K562 (cell line): ENCODE results near the gene DVL3. TPM values are rescaled to one million over a fixed set of nuclear protein-coding genes. Genes with fewer than 3 reads are reported as not detected.

Experiments used
- GATAD2A ChIP-seq: fragments of 450-650 bp; IDR thresholded peaks from 2 replicates; pipeline ENCODE4 v1.6.1; 2017
- NR2C1 ChIP-seq, 2 experiments: fragments of 450-650 bp; IDR thresholded peaks; 2 replicates each; pipeline ENCODE4 v1.6.1; 2017; ENCODE audit warnings: mild to moderate bottlenecking in 2 of 2, antibody characterized with exemption in 1 of 2, inconsistent platforms in 1 of 2, missing compliant biosample characterization in 1 of 2, missing genetic modification characterization in 1 of 2
- TCF3 ChIP-seq: sonication (generic); formaldehyde crosslinking; IDR thresholded peaks from 2 replicates; pipeline ENCODE4 v1.4.0; 2020; ENCODE audit warnings: mild to moderate bottlenecking, missing genetic modification reagents
- TEAD4 ChIP-seq, 2 experiments: sonication (generic) in 1 of 2; formaldehyde crosslinking in 1 of 2; IDR thresholded peaks; 2 replicates each; pipeline versions ENCODE4 v1.6.1 to v1.8.0; 2012 to 2022; ENCODE audit warnings: borderline replicate concordance in 1 of 2, inconsistent platforms in 1 of 2, low read length in 1 of 2, mild to moderate bottlenecking in 1 of 2, missing genetic modification reagents in 1 of 2
- ZNF174 ChIP-seq: fragments of 250-450 bp; sonication (Bioruptor Pico); IDR thresholded peaks from 2 replicates; pipeline ENCODE4 v1.4.0; 2020; ENCODE audit warnings: mild to moderate bottlenecking
- ZNF431 ChIP-seq: sonication (generic); formaldehyde crosslinking; IDR thresholded peaks from 2 replicates; pipeline ENCODE4 v1.8.0; 2022; ENCODE audit warnings: mild to moderate bottlenecking, missing genetic modification reagents
- polyA plus RNA-seq, 8 experiments: library from polyadenylated mRNA; depleted of rRNA in 4 of 8; stranded (reverse) in 5 of 8; unstranded in 3 of 8; fragments of >200 nt; fragmentation: Nextera tagmentation in 2 of 8; fragmentation: Illumina TruSeq in 1 of 8; extraction: Ambion mirVana in 2 of 8; extraction: Trizol in 1 of 8; gene quantifications; 2 replicates each; pipeline versions ENCODE4 v1.2.1 to v1.2.3, GENCODE V29; 2011 to 2014; ENCODE audit warnings: inconsistent platforms in 1 of 8, missing spikeins in 1 of 8
- total RNA-seq, 7 experiments: library from RNA; depleted of rRNA in 6 of 7; stranded (reverse); fragments of >200 nt in 6 of 7; fragmentation: Illumina TruSeq in 2 of 7; extraction: Trizol in 2 of 7; gene quantifications; 2 replicates each; pipeline versions ENCODE4 v1.2.1 to v1.2.3, GENCODE V29; 2011 to 2021; ENCODE audit warnings: low replicate concordance in 1 of 7
- TF ChIP-seq, protein P1 (sequence below): fragments of 450-650 bp; IDR thresholded peaks from 2 replicates; pipeline ENCODE4 v1.6.1; 2016; ENCODE audit warnings: borderline replicate concordance
- TF ChIP-seq, protein P2 (sequence below): fragments of 200-600 bp; sonication (generic); IDR thresholded peaks from one replicate; pipeline ENCODE4 v1.6.1; 2012; ENCODE audit warnings: mild to moderate bottlenecking, low read depth, low read length, inconsistent platforms
- TF ChIP-seq, protein P3 (sequence below): fragments of 250-450 bp; sonication (Bioruptor Pico); IDR thresholded peaks from 2 replicates; pipeline ENCODE4 v1.6.1; 2021; ENCODE audit warnings: mild to moderate bottlenecking

DVL3 gene
- total and polyA plus RNA-seq, 9 of the 15 experiments (the other 6 are each of a cell fraction or from before 2014, with no cell fraction given) = 3.1 to 57.9 (median 20.1) TPM

DNA sequence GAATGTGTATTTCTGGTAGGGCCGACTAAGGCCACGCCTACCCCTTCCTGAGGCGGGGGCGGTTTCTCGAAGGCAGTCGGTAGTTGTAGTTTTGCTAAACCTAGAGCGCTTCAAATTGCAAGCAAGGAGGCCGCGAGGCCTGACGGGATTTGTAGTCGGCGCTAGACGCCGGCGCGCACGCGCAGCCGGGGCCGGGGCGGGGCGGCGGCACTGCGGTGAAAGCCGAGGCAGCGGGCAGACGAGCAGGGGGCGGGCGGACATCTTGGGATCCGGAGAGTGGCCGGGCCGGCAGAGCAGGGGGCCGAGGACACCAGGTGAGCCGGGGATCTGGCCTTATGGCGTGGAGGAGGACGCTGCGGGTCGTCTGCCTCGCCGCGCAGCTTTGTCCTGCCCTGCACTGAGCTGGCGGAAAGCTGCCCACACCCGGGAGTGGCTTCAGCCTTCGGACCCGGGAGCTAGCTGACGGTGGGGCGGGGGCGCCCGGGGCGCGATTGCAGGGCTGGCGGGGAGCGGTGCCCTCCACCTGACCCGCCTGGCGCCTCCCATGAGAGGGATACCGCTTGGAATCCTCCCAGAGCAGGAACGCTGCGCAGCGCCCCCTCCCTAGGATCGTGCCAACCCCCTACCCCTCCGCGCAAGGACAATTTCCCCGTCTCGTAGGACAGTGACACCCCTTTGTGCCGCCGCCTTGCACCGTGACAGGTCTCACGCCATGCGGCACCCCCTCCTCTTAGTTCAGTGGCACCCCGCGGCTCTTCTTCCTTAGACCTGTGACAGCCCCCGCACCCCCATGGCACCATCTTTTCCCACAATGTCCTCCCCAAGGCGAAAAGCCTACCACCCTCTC, 19.7 kb downstream of the DVL3 start, which contains the start of gene AP2M1 (continued):
- no peak for TF ChIP-seq TCF3 (CRISPR knock-in tag)
- no peak for TF ChIP-seq NR2C1 (IDR thresholded peaks at IDR 0.05)
- TF ChIP-seq NR2C1 (tag; IDR thresholded peaks at IDR 0.05) = peak; percentile 58; the same call in 1 of the 2 replicates
- TF ChIP-seq ZNF174 (CRISPR knock-in tag) = no peak
- TF ChIP-seq TEAD4 (IDR thresholded peaks at IDR 0.05; ENCODE audit: low read length) = peak; percentile 82
- peak; percentile 67; the same call in 1 of the 2 replicates for TF ChIP-seq TEAD4 (CRISPR knock-in tag; IDR thresholded peaks at IDR 0.05; ENCODE audit: borderline replicate concordance)
- TF ChIP-seq, protein P1, sequence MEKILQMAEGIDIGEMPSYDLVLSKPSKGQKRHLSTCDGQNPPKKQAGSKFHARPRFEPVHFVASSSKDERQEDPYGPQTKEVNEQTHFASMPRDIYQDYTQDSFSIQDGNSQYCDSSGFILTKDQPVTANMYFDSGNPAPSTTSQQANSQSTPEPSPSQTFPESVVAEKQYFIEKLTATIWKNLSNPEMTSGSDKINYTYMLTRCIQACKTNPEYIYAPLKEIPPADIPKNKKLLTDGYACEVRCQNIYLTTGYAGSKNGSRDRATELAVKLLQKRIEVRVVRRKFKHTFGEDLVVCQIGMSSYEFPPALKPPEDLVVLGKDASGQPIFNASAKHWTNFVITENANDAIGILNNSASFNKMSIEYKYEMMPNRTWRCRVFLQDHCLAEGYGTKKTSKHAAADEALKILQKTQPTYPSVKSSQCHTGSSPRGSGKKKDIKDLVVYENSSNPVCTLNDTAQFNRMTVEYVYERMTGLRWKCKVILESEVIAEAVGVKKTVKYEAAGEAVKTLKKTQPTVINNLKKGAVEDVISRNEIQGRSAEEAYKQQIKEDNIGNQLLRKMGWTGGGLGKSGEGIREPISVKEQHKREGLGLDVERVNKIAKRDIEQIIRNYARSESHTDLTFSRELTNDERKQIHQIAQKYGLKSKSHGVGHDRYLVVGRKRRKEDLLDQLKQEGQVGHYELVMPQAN = no peak; the same call in 1 of the 2 replicates
- TF ChIP-seq, protein P2, sequence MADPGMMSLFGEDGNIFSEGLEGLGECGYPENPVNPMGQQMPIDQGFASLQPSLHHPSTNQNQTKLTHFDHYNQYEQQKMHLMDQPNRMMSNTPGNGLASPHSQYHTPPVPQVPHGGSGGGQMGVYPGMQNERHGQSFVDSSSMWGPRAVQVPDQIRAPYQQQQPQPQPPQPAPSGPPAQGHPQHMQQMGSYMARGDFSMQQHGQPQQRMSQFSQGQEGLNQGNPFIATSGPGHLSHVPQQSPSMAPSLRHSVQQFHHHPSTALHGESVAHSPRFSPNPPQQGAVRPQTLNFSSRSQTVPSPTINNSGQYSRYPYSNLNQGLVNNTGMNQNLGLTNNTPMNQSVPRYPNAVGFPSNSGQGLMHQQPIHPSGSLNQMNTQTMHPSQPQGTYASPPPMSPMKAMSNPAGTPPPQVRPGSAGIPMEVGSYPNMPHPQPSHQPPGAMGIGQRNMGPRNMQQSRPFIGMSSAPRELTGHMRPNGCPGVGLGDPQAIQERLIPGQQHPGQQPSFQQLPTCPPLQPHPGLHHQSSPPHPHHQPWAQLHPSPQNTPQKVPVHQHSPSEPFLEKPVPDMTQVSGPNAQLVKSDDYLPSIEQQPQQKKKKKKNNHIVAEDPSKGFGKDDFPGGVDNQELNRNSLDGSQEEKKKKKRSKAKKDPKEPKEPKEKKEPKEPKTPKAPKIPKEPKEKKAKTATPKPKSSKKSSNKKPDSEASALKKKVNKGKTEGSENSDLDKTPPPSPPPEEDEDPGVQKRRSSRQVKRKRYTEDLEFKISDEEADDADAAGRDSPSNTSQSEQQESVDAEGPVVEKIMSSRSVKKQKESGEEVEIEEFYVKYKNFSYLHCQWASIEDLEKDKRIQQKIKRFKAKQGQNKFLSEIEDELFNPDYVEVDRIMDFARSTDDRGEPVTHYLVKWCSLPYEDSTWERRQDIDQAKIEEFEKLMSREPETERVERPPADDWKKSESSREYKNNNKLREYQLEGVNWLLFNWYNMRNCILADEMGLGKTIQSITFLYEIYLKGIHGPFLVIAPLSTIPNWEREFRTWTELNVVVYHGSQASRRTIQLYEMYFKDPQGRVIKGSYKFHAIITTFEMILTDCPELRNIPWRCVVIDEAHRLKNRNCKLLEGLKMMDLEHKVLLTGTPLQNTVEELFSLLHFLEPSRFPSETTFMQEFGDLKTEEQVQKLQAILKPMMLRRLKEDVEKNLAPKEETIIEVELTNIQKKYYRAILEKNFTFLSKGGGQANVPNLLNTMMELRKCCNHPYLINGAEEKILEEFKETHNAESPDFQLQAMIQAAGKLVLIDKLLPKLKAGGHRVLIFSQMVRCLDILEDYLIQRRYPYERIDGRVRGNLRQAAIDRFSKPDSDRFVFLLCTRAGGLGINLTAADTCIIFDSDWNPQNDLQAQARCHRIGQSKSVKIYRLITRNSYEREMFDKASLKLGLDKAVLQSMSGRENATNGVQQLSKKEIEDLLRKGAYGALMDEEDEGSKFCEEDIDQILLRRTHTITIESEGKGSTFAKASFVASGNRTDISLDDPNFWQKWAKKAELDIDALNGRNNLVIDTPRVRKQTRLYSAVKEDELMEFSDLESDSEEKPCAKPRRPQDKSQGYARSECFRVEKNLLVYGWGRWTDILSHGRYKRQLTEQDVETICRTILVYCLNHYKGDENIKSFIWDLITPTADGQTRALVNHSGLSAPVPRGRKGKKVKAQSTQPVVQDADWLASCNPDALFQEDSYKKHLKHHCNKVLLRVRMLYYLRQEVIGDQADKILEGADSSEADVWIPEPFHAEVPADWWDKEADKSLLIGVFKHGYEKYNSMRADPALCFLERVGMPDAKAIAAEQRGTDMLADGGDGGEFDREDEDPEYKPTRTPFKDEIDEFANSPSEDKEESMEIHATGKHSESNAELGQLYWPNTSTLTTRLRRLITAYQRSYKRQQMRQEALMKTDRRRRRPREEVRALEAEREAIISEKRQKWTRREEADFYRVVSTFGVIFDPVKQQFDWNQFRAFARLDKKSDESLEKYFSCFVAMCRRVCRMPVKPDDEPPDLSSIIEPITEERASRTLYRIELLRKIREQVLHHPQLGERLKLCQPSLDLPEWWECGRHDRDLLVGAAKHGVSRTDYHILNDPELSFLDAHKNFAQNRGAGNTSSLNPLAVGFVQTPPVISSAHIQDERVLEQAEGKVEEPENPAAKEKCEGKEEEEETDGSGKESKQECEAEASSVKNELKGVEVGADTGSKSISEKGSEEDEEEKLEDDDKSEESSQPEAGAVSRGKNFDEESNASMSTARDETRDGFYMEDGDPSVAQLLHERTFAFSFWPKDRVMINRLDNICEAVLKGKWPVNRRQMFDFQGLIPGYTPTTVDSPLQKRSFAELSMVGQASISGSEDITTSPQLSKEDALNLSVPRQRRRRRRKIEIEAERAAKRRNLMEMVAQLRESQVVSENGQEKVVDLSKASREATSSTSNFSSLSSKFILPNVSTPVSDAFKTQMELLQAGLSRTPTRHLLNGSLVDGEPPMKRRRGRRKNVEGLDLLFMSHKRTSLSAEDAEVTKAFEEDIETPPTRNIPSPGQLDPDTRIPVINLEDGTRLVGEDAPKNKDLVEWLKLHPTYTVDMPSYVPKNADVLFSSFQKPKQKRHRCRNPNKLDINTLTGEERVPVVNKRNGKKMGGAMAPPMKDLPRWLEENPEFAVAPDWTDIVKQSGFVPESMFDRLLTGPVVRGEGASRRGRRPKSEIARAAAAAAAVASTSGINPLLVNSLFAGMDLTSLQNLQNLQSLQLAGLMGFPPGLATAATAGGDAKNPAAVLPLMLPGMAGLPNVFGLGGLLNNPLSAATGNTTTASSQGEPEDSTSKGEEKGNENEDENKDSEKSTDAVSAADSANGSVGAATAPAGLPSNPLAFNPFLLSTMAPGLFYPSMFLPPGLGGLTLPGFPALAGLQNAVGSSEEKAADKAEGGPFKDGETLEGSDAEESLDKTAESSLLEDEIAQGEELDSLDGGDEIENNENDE = no peak
- TF ChIP-seq GATAD2A = no peak
- TF ChIP-seq ZNF431 (CRISPR knock-in tag) = no peak
- TF ChIP-seq, protein P3, sequence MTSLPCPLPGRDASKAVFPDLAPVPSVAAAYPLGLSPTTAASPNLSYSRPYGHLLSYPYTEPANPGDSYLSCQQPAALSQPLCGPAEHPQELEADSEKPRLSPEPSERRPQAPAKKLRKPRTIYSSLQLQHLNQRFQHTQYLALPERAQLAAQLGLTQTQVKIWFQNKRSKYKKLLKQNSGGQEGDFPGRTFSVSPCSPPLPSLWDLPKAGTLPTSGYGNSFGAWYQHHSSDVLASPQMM = no peak
